Uterus (tissue), 4 donors: ENCODE measurements around the gene SORD. TPM values are rescaled to one million over a fixed set of nuclear protein-coding genes. Genes with fewer than 3 reads are reported as not detected.
"Not testable (repeated sequence)": the region's sequence is repeated elsewhere in the genome, so short reads cannot be mapped to it uniquely, and the experiment has no call there.

ENCODE experiments used
- DNase-seq, 2 donors: peaks; one replicate each; pipeline ENCODE4 v3.0.0-alpha.2; 2019 to 2020
- H3K27ac ChIP-seq, 2 donors: fragments of 200-600 bp; sonication (generic); 1 replicate in 1 of 2; 2 replicates in 1 of 2; pipeline ENCODE4 v1.5.1; 2016 to 2018
- H3K27me3 ChIP-seq, 2 donors: fragments of 200-600 bp; sonication (generic); one replicate each; pipeline ENCODE4 v1.5.1; 2018 to 2019; ENCODE audit warnings: control low read depth in 1 of 2
- H3K36me3 ChIP-seq, 2 donors: fragments of 200-600 bp; sonication (generic); one replicate each; pipeline ENCODE4 v1.5.1; 2019; ENCODE audit warnings: control low read depth in 1 of 2
- H3K4me1 ChIP-seq, 2 donors: fragments of 200-600 bp; sonication (generic); one replicate each; pipeline ENCODE4 v1.5.1; 2018 to 2019; ENCODE audit warnings: control low read depth in 1 of 2
- H3K4me3 ChIP-seq, 2 donors: fragments of 200-600 bp; sonication (generic); 1 replicate in 1 of 2; 2 replicates in 1 of 2; pipeline ENCODE4 v1.5.1; 2018 to 2019; ENCODE audit warnings: mild to moderate bottlenecking in 1 of 2
- H3K9me3 ChIP-seq, 2 donors: fragments of 200-600 bp; sonication (generic); one replicate each; pipeline ENCODE4 v1.5.1; 2019; ENCODE audit warnings: control low read depth in 1 of 2
- CTCF ChIP-seq, 4 experiments: fragments of 200-600 bp in 2 of 4; fragments of 450-650 bp in 2 of 4; sonication (generic) in 2 of 4; IDR thresholded peaks; one replicate each; pipeline ENCODE4 v1.5.1; 2016 to 2019; ENCODE audit warnings: antibody characterized with exemption in 4 of 4, mild to moderate bottlenecking in 2 of 4, moderate library complexity in 1 of 4
- POLR2A ChIP-seq, 2 donors: fragments of 450-650 bp; IDR thresholded peaks; one replicate each; pipeline ENCODE4 v1.6.1; 2016; ENCODE audit warnings: antibody characterized with exemption in 2 of 2, mild to moderate bottlenecking in 1 of 2, moderate library complexity in 1 of 2
- intact Hi-C: fragments of 100-400 bp; cut with DNase I; formaldehyde crosslinking; loops from one replicate; pipeline ENCODE4 v1.15.1; 2023; ENCODE audit warnings: low total_unique reads
- total RNA-seq, 4 donors: library from RNA; depleted of rRNA in 3 of 4; stranded (reverse); fragments of >200 nt in 3 of 4; gene quantifications; one replicate each; pipeline versions ENCODE4 v1.1.0 to v1.2.4, GENCODE V29; 2014 to 2023
- donor health status: DM: yes; HTN: yes; CAD: no.

Gene SORD
- total RNA-seq, 4 donors from 2014 or later, result 4.9 to 30.6 (median 19.3) TPM

GRCh38 chr15:45021348-45021747, 1.6 kb upstream of the SORD start:
- Histone ChIP-seq H3K36me3 (no peaks in the 10 kb centered on the region), H3K27ac (no peak overlapping the region), H3K4me3 (no peak overlapping the region), H3K27me3 (no peaks in the 10 kb centered on the region), H3K4me1 (no peaks in the 10 kb centered on the region), H3K9me3 (no peaks in the 10 kb centered on the region)
- no peak for DNase-seq
- intact Hi-C loops, result loop anchor here (10.0 kb wide), 1 partner anchor 167 kb away; no protein-coding TSS in a partner anchor
- TF ChIP-seq CTCF (IDR thresholded peaks at IDR 0.05) (no peak), POLR2A (IDR thresholded peaks at IDR 0.05) (no peak)

- no peaks in the 10 kb centered on the region for H3K4me1 ChIP-seq
- no peaks in the 10 kb centered on the region for H3K27me3 ChIP-seq
- peak overlapping the region; percentile 57 to 75 for H3K4me3 ChIP-seq
- TF ChIP-seq POLR2A (IDR thresholded peaks at IDR 0.05) (no peak), CTCF (IDR thresholded peaks at IDR 0.05) (no peak)
- peak overlapping the region; percentile 37 to 74 for H3K27ac ChIP-seq
- no peak for DNase-seq
- no peaks in the 10 kb centered on the region for H3K9me3 ChIP-seq
- H3K36me3 ChIP-seq, result no peaks in the 10 kb centered on the region
- intact Hi-C loops, result loop anchor here (10.0 kb wide), 1 partner anchor 169 kb away; no protein-coding TSS in a partner anchor
Observed at GRCh38 chr15:45023659-45024225, 747 bp downstream of the SORD start.

- H3K36me3 ChIP-seq, H3K9me3 ChIP-seq, DNase-seq, H3K4me3 ChIP-seq, H3K27ac ChIP-seq, H3K4me1 ChIP-seq, H3K27me3 ChIP-seq: not testable (repeated sequence)
- intact Hi-C loops, result loop anchor here (10.0 kb wide), 1 partner anchor 170 kb away; no protein-coding TSS in a partner anchor
Observed at GRCh38 chr15:45024649-45025048, 1.7 kb downstream of the SORD start.

GRCh38 chr15:45025627-45026026, 2.6 kb downstream of the SORD start:
- H3K27me3 ChIP-seq, H3K27ac ChIP-seq, H3K4me3 ChIP-seq, H3K4me1 ChIP-seq, DNase-seq, H3K36me3 ChIP-seq, H3K9me3 ChIP-seq: not testable (repeated sequence)
- intact Hi-C loops, result loop anchor here (10.0 kb wide), 1 partner anchor 171 kb away; no protein-coding TSS in a partner anchor

- no peak overlapping the region for H3K27ac ChIP-seq
- no peaks in the 10 kb centered on the region for H3K4me1 ChIP-seq
- H3K9me3 ChIP-seq, result no peaks in the 10 kb centered on the region
- H3K36me3 ChIP-seq, result no peaks in the 10 kb centered on the region
- intact Hi-C loops, result loop anchor here (10.0 kb wide), 1 partner anchor 172 kb away; no protein-coding TSS in a partner anchor
- no peak overlapping the region for H3K4me3 ChIP-seq
- TF ChIP-seq POLR2A (IDR thresholded peaks at IDR 0.05), result no peak
- no peak for TF ChIP-seq CTCF (IDR thresholded peaks at IDR 0.05)
- DNase-seq, result no peak
- no peaks in the 10 kb centered on the region for H3K27me3 ChIP-seq
Observed at GRCh38 chr15:45026651-45027190, 3.7 kb downstream of the SORD start.

GRCh38 chr15:45027220-45027619, 4.2 kb downstream of the SORD start:
- H3K36me3 ChIP-seq, result no peaks in the 10 kb centered on the region
- TF ChIP-seq CTCF (IDR thresholded peaks at IDR 0.05), result no peak
- no peak for TF ChIP-seq POLR2A (IDR thresholded peaks at IDR 0.05)
- intact Hi-C loops, result loop anchor here (10.0 kb wide), 1 partner anchor 172 kb away; no protein-coding TSS in a partner anchor
- no peak overlapping the region for H3K4me3 ChIP-seq
- no peaks in the 10 kb centered on the region for H3K4me1 ChIP-seq
- no peak for DNase-seq
- no peaks in the 10 kb centered on the region for H3K9me3 ChIP-seq
- H3K27ac ChIP-seq, result no peak overlapping the region
- H3K27me3 ChIP-seq, result no peaks in the 10 kb centered on the region
